ENCODE measurements around the gene DLG5.

DLG5 gene

GRCh38 chr10:77869626-77870420 is 56.7 kb downstream of the DLG5 start:
- H3K9me3 ChIP-seq (replicated peaks; ENCODE audit: low read length): no peaks in the 10 kb centered on the region
- no peaks in the 10 kb centered on the region for H3K27me3 ChIP-seq (ENCODE audit: control insufficient read depth, insufficient read depth, low read length)
- H3K4me2 ChIP-seq (ENCODE audit: low read length): no peak overlapping the region
- peaks cover 44% of the 10 kb centered on the region for H3K4me1 ChIP-seq (ENCODE audit: control insufficient read depth, insufficient read depth, low read length)
- H3K9ac ChIP-seq (ENCODE audit: low read depth, low read length): no peak overlapping the region
- no peak overlapping the region for H3K4me3 ChIP-seq (ENCODE audit: low read length)
- peaks cover 14% of the 10 kb centered on the region for H3K36me3 ChIP-seq (ENCODE audit: insufficient read depth, low read length)

GRCh38 chr10:77868523-77868922 is 58.0 kb downstream of the DLG5 start:
- Histone ChIP-seq H3K4me2 (ENCODE audit: low read length) (no peak overlapping the region), H3K9ac (ENCODE audit: low read depth, low read length) (no peak overlapping the region), H3K9me3 (replicated peaks; ENCODE audit: low read length) (no peaks in the 10 kb centered on the region), H3K36me3 (ENCODE audit: insufficient read depth, low read length) (peaks cover 14% of the 10 kb centered on the region), H3K4me3 (ENCODE audit: low read length) (no peak overlapping the region), H3K27me3 (ENCODE audit: control insufficient read depth, insufficient read depth, low read length) (no peaks in the 10 kb centered on the region), H3K4me1 (ENCODE audit: control insufficient read depth, insufficient read depth, low read length) (peaks cover 32% of the 10 kb centered on the region)

GRCh38 chr10:77867124-77867719 is 59.3 kb downstream of the DLG5 start:
- H3K27me3 ChIP-seq (ENCODE audit: control insufficient read depth, insufficient read depth, low read length): no peaks in the 10 kb centered on the region
- H3K36me3 ChIP-seq (ENCODE audit: insufficient read depth, low read length): peaks cover 14% of the 10 kb centered on the region
- no peak overlapping the region for H3K4me3 ChIP-seq (ENCODE audit: low read length)
- no peak overlapping the region for H3K9ac ChIP-seq (ENCODE audit: low read depth, low read length)
- no peak overlapping the region for H3K4me2 ChIP-seq (ENCODE audit: low read length)
- H3K9me3 ChIP-seq (replicated peaks; ENCODE audit: low read length): no peaks in the 10 kb centered on the region
- H3K4me1 ChIP-seq (ENCODE audit: control insufficient read depth, insufficient read depth, low read length): peaks cover 22% of the 10 kb centered on the region

GRCh38 chr10:77866598-77866997 is 60.0 kb downstream of the DLG5 start:
- no peaks in the 10 kb centered on the region for H3K27me3 ChIP-seq (ENCODE audit: control insufficient read depth, insufficient read depth, low read length)
- H3K4me1 ChIP-seq (ENCODE audit: control insufficient read depth, insufficient read depth, low read length): peaks cover 19% of the 10 kb centered on the region
- no peak overlapping the region for H3K9ac ChIP-seq (ENCODE audit: low read depth, low read length)
- no peak overlapping the region for H3K4me3 ChIP-seq (ENCODE audit: low read length)
- no peaks in the 10 kb centered on the region for H3K9me3 ChIP-seq (replicated peaks; ENCODE audit: low read length)
- no peak overlapping the region for H3K4me2 ChIP-seq (ENCODE audit: low read length)
- H3K36me3 ChIP-seq (ENCODE audit: insufficient read depth, low read length): peaks cover 14% of the 10 kb centered on the region

GRCh38 chr10:77865580-77866324 is 60.8 kb downstream of the DLG5 start:
- peaks cover 14% of the 10 kb centered on the region for H3K36me3 ChIP-seq (ENCODE audit: insufficient read depth, low read length)
- H3K9ac ChIP-seq (ENCODE audit: low read depth, low read length): no peak overlapping the region
- H3K4me1 ChIP-seq (ENCODE audit: control insufficient read depth, insufficient read depth, low read length): peaks cover 19% of the 10 kb centered on the region
- no peaks in the 10 kb centered on the region for H3K9me3 ChIP-seq (replicated peaks; ENCODE audit: low read length)
- no peak overlapping the region for H3K4me2 ChIP-seq (ENCODE audit: low read length)
- H3K4me3 ChIP-seq (ENCODE audit: low read length): no peak overlapping the region
- no peaks in the 10 kb centered on the region for H3K27me3 ChIP-seq (ENCODE audit: control insufficient read depth, insufficient read depth, low read length)

GRCh38 chr10:77864151-77864851 is 62.3 kb downstream of the DLG5 start:
- no peaks in the 10 kb centered on the region for H3K9me3 ChIP-seq (replicated peaks; ENCODE audit: low read length)
- peaks cover 14% of the 10 kb centered on the region for H3K36me3 ChIP-seq (ENCODE audit: insufficient read depth, low read length)
- H3K4me2 ChIP-seq (ENCODE audit: low read length): no peak overlapping the region
- H3K4me3 ChIP-seq (ENCODE audit: low read length): no peak overlapping the region
- H3K27me3 ChIP-seq (ENCODE audit: control insufficient read depth, insufficient read depth, low read length): no peaks in the 10 kb centered on the region
- H3K9ac ChIP-seq (ENCODE audit: low read depth, low read length): no peak overlapping the region
- peaks cover 8% of the 10 kb centered on the region for H3K4me1 ChIP-seq (ENCODE audit: control insufficient read depth, insufficient read depth, low read length)

- Histone ChIP-seq H3K36me3 (ENCODE audit: insufficient read depth, low read length) (peaks cover 14% of the 10 kb centered on the region), H3K4me2 (ENCODE audit: low read length) (no peak overlapping the region), H3K4me3 (ENCODE audit: low read length) (no peak overlapping the region), H3K27me3 (ENCODE audit: control insufficient read depth, insufficient read depth, low read length) (no peaks in the 10 kb centered on the region), H3K9ac (ENCODE audit: low read depth, low read length) (no peak overlapping the region), H3K9me3 (replicated peaks; ENCODE audit: low read length) (no peaks in the 10 kb centered on the region), H3K4me1 (ENCODE audit: control insufficient read depth, insufficient read depth, low read length) (peaks cover 4% of the 10 kb centered on the region)
Observed at GRCh38 chr10:77863446-77863845, 63.1 kb downstream of the DLG5 start.

GRCh38 chr10:77862595-77862994 is 64.0 kb downstream of the DLG5 start:
- H3K36me3 ChIP-seq (ENCODE audit: insufficient read depth, low read length): peaks cover 9% of the 10 kb centered on the region
- H3K4me2 ChIP-seq (ENCODE audit: low read length): no peak overlapping the region
- H3K9me3 ChIP-seq (replicated peaks; ENCODE audit: low read length): no peaks in the 10 kb centered on the region
- H3K27me3 ChIP-seq (ENCODE audit: control insufficient read depth, insufficient read depth, low read length): no peaks in the 10 kb centered on the region
- no peak overlapping the region for H3K4me3 ChIP-seq (ENCODE audit: low read length)
- no peak overlapping the region for H3K9ac ChIP-seq (ENCODE audit: low read depth, low read length)
- peaks cover 3% of the 10 kb centered on the region for H3K4me1 ChIP-seq (ENCODE audit: control insufficient read depth, insufficient read depth, low read length)

- Histone ChIP-seq H3K9me3 (replicated peaks; ENCODE audit: low read length) (no peaks in the 10 kb centered on the region), H3K4me3 (ENCODE audit: low read length) (no peak overlapping the region), H3K4me1 (ENCODE audit: control insufficient read depth, insufficient read depth, low read length) (no peaks in the 10 kb centered on the region), H3K4me2 (ENCODE audit: low read length) (no peak overlapping the region), H3K36me3 (ENCODE audit: insufficient read depth, low read length) (peaks cover 13% of the 10 kb centered on the region), H3K9ac (ENCODE audit: low read depth, low read length) (no peak overlapping the region), H3K27me3 (ENCODE audit: control insufficient read depth, insufficient read depth, low read length) (no peaks in the 10 kb centered on the region)
Observed at GRCh38 chr10:77861366-77861765, 65.2 kb downstream of the DLG5 start.

- no peak overlapping the region for H3K4me2 ChIP-seq (ENCODE audit: low read length)
- peaks cover 6% of the 10 kb centered on the region for H3K36me3 ChIP-seq (ENCODE audit: insufficient read depth, low read length)
- H3K27me3 ChIP-seq (ENCODE audit: control insufficient read depth, insufficient read depth, low read length): no peaks in the 10 kb centered on the region
- no peak overlapping the region for H3K9ac ChIP-seq (ENCODE audit: low read depth, low read length)
- no peaks in the 10 kb centered on the region for H3K9me3 ChIP-seq (replicated peaks; ENCODE audit: low read length)
- no peaks in the 10 kb centered on the region for H3K4me1 ChIP-seq (ENCODE audit: control insufficient read depth, insufficient read depth, low read length)
- no peak overlapping the region for H3K4me3 ChIP-seq (ENCODE audit: low read length)
Observed at GRCh38 chr10:77859865-77860282, 66.7 kb downstream of the DLG5 start.

GRCh38 chr10:77859200-77859864 is 67.2 kb downstream of the DLG5 start:
- no peak overlapping the region for H3K4me3 ChIP-seq (ENCODE audit: low read length)
- H3K9me3 ChIP-seq (replicated peaks; ENCODE audit: low read length): no peaks in the 10 kb centered on the region
- no peak overlapping the region for H3K4me2 ChIP-seq (ENCODE audit: low read length)
- H3K4me1 ChIP-seq (ENCODE audit: control insufficient read depth, insufficient read depth, low read length): no peaks in the 10 kb centered on the region
- H3K27me3 ChIP-seq (ENCODE audit: control insufficient read depth, insufficient read depth, low read length): no peaks in the 10 kb centered on the region
- H3K36me3 ChIP-seq (ENCODE audit: insufficient read depth, low read length): peaks cover 10% of the 10 kb centered on the region
- no peak overlapping the region for H3K9ac ChIP-seq (ENCODE audit: low read depth, low read length)

All from skeletal muscle satellite cell (primary cell).